Progenitor cell of endocrine pancreas (in vitro differentiated cells): ENCODE results near the gene PRKACA. TPM values are rescaled to one million over a fixed set of nuclear protein-coding genes. Genes with fewer than 3 reads are reported as not detected.
A peak's percentile ranks its signal among the peaks of the same experiment; 100 is the strongest.
"Not testable (repeated sequence)": the region's sequence is repeated elsewhere in the genome, so short reads cannot be mapped to it uniquely, and the experiment has no call there.

Experiments
- DNase-seq: peaks from one replicate; pipeline ENCODE4 v3.0.0; 2021; ENCODE audit warnings: low spot score; ENCODE audit not compliant: unreplicated experiment
- H3K27ac Mint-ChIP-seq: 2 replicates; pipeline ENCODE4 v1.8.0; 2021; ENCODE audit warnings: mild to moderate bottlenecking, moderate library complexity, mixed read lengths
- H3K27me3 Mint-ChIP-seq: 2 replicates; pipeline ENCODE4 v1.8.0; 2021; ENCODE audit warnings: mixed read lengths
- H3K36me3 Mint-ChIP-seq: 2 replicates; pipeline ENCODE4 v1.8.0; 2022; ENCODE audit warnings: mixed read lengths; ENCODE audit not compliant: insufficient read depth
- H3K4me1 Mint-ChIP-seq: 2 replicates; pipeline ENCODE4 v1.8.0; 2021; ENCODE audit warnings: low read depth, mixed read lengths
- H3K4me3 Mint-ChIP-seq: 2 replicates; pipeline ENCODE4 v1.8.0; 2021; ENCODE audit warnings: low read depth, mild to moderate bottlenecking, moderate library complexity, mixed read lengths
- H3K9me3 Mint-ChIP-seq: 2 replicates; pipeline ENCODE4 v1.8.0; 2021; ENCODE audit warnings: low read depth, mixed read lengths
- total RNA-seq: library from RNA; stranded (reverse); gene quantifications from 2 replicates; pipeline ENCODE4 v1.2.1, GENCODE V29; 2021
- TF ChIP-seq, protein P1 (sequence below): fragments of 200-600 bp; sonication (generic); IDR thresholded peaks from one replicate; pipeline ENCODE4 v1.5.0; 2021; ENCODE audit warnings: antibody characterized with exemption, mild to moderate bottlenecking; ENCODE audit not compliant: unreplicated experiment

PRKACA gene
- total RNA-seq, 1 donor from 2014 or later = 87.4 TPM

DNA sequence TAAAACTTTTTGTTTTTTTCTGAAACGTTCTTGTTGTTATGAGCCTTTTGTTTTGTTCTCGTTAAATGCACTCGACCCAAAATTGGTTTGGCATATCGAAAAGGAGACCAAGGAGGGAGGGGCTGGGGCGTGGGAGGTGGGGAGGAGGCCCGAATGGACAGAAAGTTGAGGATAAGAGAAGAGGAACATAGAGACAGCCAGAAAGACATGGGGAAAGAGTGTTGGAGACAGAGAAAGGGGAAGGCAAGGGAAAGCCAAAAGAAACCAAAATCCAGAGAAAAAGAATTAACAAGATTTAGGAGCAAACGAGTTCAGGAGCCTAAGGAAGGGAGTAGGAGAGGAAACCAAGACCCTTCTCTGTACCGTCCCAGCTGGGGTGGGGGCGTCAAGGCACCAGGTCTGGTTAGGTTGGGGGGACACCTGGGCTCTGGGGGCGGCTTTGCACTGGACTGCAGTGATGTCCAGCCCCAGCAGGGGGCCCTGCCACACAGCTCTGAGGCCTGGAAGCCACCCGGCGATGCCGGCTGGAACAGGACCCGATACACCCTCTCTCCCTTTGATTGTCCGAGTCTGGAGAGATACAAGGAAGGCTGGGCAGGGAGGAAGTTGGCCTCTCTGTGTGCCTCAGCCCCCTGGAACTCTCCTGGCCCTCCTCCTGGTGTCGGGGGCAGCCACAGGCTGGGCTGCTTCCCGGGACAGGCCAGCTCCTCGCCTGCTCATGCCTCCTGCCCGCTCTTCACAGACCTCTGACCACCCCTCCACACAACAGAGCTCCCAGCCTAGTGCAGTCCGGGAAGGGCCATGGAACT lies 30.4 kb upstream of the PRKACA start:
- H3K27ac Mint-ChIP-seq = peak overlapping the region; percentile 69
- H3K9me3 Mint-ChIP-seq = no peaks in the 10 kb centered on the region
- H3K4me3 Mint-ChIP-seq = no peak overlapping the region
- DNase-seq = peak; percentile 67
- H3K27me3 Mint-ChIP-seq = no peaks in the 10 kb centered on the region
- peaks cover 4% of the 10 kb centered on the region for H3K4me1 Mint-ChIP-seq
- TF ChIP-seq, protein P1, sequence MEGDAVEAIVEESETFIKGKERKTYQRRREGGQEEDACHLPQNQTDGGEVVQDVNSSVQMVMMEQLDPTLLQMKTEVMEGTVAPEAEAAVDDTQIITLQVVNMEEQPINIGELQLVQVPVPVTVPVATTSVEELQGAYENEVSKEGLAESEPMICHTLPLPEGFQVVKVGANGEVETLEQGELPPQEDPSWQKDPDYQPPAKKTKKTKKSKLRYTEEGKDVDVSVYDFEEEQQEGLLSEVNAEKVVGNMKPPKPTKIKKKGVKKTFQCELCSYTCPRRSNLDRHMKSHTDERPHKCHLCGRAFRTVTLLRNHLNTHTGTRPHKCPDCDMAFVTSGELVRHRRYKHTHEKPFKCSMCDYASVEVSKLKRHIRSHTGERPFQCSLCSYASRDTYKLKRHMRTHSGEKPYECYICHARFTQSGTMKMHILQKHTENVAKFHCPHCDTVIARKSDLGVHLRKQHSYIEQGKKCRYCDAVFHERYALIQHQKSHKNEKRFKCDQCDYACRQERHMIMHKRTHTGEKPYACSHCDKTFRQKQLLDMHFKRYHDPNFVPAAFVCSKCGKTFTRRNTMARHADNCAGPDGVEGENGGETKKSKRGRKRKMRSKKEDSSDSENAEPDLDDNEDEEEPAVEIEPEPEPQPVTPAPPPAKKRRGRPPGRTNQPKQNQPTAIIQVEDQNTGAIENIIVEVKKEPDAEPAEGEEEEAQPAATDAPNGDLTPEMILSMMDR = peak; percentile 83
- H3K36me3 Mint-ChIP-seq = peaks cover under 1% of the 10 kb centered on the region

DNA sequence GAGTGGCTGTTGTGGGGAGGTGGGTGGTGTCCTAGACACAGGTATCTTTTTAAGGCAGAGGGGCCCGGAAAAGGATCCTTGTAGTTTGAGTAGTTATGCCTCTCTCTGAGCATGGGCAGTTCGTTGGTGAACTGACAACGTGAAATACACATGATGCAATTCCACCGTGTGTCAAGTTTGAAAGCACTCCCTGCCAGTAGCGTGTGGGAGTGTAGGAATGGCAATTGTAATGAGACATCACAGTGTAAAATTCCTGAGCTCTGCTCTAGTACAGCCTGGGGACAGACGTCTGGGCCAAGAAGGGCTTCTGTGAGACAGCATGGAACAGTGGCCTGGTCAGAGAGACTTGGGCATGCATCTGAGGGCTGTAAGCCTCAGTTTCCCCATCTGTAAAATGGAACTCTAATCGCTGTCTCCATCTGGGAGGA lies 29.2 kb upstream of the PRKACA start:
- Mint-ChIP-seq H3K27me3 (no peaks in the 10 kb centered on the region), H3K4me3 (no peak overlapping the region), H3K27ac (no peak overlapping the region), H3K9me3 (no peaks in the 10 kb centered on the region), H3K4me1 (peaks cover 4% of the 10 kb centered on the region), H3K36me3 (no peaks in the 10 kb centered on the region)
- DNase-seq = no peak
- TF ChIP-seq, protein P1 = no peak

DNA sequence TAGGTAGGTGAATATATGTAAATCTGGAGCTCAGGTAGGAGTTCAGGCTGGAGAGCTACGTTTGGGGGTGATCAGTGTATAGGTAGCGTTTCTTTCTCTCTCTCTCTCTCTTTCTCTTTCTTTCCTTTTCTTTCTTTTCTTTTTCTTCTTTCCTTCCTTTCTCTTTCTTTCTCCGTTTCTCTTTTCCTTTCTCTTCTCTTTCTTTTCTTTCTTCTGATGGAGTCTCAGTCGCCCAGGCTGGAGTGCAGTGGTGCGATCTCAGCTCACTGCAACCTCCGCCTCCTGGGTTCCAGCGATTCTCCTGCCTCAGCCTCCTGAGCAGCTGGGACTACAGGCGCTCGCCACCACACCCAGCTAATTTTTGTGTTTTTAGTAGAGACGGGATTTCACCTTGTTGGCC lies 28.6 kb upstream of the PRKACA start:
- not testable (repeated sequence) for DNase-seq, H3K4me1 Mint-ChIP-seq, H3K4me3 Mint-ChIP-seq, H3K27me3 Mint-ChIP-seq, H3K9me3 Mint-ChIP-seq, H3K36me3 Mint-ChIP-seq
- peak overlapping the region; percentile 87 for H3K27ac Mint-ChIP-seq

DNA sequence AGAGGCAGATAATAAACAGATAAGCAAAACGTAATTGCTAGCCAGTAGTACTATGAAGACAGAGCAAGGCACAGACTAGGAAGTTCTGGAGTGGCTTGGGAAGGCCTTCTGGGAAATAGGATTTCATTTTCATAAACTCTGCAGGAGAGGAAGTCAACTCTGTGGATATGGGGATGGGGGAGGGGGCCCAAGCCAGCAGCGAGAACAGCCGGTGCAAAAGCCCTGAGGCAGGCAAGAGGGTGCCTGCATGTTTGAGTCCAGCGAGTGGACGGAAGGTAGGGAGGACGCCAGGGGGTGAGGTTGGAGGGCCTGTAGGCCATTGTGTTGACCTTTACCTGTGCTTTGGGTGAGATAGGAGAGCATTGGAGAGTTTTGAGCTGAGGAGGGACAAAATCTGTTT lies 27.8 kb upstream of the PRKACA start:
- TF ChIP-seq, protein P1 = no peak
- Mint-ChIP-seq H3K27me3 (no peaks in the 10 kb centered on the region), H3K4me3 (no peak overlapping the region), H3K27ac (no peak overlapping the region), H3K4me1 (peaks cover 4% of the 10 kb centered on the region), H3K9me3 (no peaks in the 10 kb centered on the region), H3K36me3 (no peaks in the 10 kb centered on the region)
- DNase-seq = no peak

DNA sequence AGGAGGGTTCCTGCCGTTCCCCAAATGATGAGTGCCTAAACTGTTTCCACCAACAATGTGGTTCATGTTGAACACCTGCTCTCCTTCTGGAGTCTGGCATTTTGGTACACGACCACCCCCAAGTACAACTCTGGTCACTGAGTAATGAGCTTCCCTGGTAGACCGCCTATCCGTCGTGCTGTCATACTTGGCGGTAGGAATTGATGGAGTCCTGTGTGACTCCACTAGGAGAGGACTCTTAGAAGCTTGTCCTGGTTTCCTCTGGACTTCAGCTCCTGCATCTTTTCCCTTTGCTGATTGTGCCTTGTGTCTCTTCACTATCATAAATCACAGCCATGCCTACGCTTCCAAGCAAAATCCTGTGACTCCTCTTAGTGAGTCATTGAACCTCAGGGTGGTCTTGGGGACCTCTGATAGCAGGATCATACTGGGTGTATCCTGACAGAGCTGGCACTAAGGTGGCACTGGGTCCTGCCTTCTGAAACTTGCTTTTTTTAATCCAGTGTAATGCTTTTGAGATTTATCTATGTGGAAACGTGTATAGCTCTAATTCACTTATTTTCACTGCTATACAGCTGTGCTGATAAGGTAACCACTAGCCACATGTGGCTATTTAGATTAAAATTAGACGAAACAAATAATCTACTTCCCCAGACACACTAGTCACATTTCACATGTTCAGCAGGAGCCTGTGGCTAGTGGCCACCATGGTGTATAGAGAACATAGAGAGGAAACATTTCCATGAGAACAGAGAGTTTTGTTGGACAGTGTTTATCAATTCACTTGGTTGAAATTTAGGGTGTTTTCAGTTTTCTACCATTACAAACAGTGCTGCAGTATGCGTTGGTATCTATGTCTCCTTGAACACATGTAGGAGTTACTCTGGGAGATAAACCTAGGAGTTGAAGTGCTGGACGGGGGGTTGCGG lies 25.0 kb upstream of the PRKACA start:
- Mint-ChIP-seq H3K4me3 (no peak overlapping the region), H3K4me1 (no peaks in the 10 kb centered on the region), H3K9me3 (no peaks in the 10 kb centered on the region), H3K27ac (no peak overlapping the region), H3K36me3 (no peaks in the 10 kb centered on the region), H3K27me3 (no peaks in the 10 kb centered on the region)
- no peak for DNase-seq
- TF ChIP-seq, protein P1 = no peak
